Measurements from ENCODE around the gene INIP. TPM values are rescaled to one million over a fixed set of nuclear protein-coding genes. Genes with fewer than 3 reads are reported as not detected.
"Not testable (repeated sequence)": the region's sequence is repeated elsewhere in the genome, so short reads cannot be mapped to it uniquely, and the experiment has no call there.

Gene INIP
- total RNA-seq, 1 experiment from 2014 or later = 46.3 TPM

DNA sequence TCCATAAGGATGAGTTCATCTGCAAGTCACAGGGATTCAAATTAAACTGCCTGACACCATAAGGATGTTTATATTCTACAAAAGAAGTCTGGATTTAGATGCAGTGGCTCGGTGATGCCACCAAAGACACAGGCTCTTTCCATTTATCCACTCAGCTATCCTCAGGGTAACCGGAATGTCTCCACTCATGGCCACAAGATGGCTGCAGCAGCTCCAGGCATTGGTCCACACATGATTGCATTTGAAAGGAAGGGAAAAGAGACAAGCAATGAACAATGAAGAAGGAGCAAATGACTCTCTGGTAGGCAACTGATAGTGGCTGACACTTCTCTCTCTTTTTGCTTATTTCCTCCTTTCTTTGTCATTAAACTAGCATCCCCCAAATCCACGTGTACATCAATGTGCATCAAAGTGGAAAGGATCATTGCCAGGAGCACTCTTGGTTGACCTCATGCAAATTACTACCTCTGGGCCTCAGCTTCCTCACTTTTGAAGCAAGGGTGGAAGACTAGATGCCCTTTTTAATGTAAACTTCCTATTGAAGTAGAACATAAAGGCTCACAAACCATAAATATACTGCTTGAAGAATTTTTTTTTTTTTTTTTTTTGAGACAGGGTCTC lies 25.4 kb upstream of the INIP start:
- DNase-seq (ENCODE audit: low spot score) = no peak

DNA sequence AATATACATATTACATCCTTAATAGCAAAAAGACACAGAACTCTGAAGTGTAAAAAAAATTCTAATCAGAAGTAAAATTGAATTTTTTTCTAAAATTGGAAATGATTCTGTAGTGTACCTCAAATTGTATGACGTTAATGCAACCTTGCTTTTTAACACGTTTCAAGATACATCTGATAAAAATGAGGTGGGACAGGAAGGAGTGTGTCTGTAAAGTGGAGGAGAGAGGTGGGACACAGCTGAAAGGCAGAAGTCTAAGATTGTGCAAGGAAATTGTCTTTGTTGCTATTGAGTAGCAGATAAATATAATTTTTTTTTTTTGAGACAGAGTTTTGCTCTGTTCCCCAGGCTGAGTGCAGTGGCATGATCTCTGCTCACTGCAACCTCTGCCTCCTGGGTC lies 17.0 kb upstream of the INIP start:
- DNase-seq (ENCODE audit: low spot score) = no peak

DNA sequence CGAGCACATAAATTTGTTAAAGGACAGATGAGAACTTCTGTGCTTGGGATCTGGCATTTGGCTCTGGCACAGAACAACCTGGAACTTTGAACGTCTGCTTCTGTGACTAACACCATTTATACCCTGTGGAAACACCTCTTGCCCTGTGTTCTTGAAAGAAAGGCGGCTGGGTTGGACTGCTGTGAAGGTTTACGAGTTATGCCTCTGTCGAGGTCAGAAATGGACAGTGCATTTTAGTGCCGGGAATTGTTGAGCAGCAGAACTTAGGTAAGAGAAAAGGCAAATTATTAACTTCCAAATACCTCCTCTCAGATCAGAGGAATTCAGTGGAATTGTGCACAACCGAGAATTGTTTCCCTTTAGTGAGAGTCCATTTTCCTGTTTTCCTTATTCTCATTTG lies 14.1 kb upstream of the INIP start:
- DNase-seq (ENCODE audit: low spot score) = no peak

DNA sequence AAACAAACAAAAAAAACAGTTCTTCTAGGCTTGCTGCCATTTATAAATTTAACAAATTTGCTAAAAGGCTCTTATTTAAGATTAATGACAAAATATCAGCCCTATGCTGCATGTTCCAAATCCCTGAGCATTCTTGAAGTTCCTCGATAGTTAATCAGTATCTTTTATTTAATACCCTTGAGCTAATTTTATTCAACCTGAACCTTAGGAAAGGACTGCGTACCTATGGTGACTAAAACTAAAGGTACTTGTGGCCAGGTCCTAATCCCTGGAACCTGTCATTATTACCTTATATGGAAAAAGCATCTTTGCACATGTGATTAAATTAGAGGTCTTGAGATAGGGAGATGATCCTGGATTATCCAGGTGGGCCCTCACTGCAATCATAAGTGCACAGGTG lies 10.5 kb upstream of the INIP start:
- no peak for DNase-seq (ENCODE audit: low spot score)

DNA sequence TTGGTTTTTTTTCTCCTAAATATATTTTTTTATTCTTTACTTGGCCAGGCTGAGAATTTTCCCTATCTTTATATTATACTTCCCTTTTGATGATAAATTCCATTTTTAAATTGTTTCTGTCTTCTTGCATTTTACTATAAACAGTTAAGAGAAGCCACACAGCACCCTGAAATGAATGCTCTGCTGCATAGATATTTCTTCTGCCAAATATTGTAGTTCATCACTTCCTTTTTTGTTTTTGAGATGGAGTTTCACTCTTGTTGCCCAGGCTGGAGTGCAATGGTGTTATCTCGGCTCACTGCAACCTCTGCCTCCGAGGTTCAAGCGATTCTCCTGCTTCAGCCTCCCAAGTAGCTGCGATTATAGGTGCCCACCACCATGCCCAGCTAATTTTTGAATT lies 8.5 kb upstream of the INIP start:
- DNase-seq (ENCODE audit: low spot score) = no peak

DNA sequence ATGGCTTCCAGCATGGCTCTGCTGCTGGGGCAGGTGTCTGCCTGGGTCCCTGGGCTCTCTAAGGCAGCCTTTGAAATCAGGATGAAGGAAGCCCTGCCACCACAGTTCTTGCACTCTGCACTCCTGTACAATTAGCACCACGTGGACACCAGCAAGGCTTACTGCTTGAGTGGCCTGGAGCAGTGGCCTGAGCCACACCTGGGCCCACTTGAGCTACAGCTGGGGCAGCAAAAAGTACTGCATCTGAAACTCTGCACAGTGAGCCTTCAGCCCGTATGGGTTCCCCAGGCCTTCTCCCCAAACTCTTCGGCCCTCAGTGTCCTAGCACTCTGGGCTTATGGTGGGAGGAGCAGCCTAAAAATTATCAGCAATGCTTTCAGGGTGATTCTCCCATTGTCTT lies 8.0 kb upstream of the INIP start:
- no peak for DNase-seq (ENCODE audit: low spot score)

DNA sequence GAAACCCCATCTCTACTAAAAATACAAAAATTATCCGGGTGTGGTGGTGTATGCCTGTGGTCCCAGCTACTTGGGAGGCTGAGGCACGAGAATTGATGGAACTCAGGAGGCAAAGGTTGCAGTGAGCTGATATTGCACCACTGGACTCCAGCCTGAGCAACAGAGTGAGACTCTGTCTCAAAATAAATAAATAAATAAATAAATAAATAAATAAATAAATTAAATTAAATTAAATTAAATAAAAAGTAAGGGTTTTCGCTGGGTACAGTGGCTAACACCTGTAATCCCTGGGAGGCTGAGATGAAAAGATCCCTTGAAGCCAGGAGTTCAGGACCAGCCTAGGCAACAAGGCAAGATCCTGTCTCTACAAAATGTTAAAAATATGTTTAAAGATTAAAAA lies 4.8 kb upstream of the INIP start:
- DNase-seq (ENCODE audit: low spot score) = not testable (repeated sequence)

DNA sequence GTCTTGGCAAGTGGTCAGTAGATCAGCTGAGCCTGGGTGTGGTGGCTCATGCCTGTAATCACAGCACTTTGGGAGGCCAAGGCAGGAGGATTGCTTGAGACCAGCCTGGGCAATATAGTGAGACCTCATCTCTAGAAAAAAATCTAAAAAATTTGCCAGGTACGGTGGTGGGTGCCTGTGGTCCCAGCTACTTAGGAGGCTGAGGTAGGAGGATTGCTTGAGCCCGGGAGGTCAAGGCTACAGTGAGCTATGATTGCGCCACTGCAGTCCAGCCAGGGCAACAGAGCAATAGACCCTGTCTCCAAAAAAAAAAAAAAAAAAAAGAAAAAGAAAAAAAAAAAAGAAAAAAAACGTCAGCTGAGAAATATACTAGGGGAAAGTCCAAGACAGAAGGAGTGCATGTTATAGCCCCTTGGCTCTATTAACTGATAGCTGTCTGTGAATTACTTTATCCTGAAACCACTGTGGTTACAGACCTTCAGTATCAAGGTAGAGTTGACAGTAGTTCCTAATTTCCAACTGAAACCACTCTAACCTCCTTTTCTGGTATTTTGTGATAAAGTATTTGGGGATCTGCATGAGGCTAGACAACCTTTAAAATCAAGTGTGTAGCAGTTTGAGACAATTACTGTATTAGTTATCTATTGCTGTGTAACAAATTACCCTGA lies 2.3 kb upstream of the INIP start:
- no peak for DNase-seq (ENCODE audit: low spot score)

DNA sequence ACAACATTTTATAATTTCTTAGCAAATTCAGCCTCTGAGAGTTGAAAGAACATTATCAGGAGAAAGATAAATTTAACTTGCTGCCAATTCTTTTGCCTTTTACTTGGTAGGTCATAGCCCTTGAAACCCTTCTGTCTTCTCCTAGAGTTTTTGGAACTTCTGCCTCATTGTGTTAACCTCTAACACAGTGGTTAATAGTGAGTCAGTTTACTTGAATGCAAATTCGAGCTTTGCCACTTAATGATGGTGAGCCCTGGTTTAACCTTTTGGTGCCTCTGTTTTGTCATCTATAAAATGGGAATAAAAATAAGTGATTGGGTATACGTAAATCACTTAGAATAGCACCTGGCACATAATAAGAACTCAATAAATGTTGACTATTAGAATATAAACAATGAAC lies 1.8 kb upstream of the INIP start:
- no peak for DNase-seq (ENCODE audit: low spot score)

DNA sequence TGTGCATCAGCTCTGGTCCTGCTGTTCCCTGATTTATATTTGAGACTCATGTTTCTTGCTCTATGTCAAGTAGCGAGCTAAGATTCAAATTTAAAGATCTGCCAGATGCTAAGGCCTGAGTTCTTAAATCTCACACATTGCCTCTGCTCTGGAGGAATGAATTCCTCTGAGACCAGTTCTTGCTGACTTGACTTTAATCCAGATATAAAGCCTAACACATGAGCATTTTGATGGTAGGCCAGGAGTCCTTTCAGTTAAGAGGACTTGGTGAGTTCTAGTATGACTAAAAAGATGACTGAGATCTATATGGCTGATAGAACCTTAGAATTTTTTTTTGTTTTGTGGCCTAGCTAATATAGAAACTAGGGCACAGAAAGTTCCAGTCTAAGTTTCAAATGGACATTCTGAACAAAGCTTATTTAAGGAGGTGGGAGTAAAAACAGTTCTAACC lies 1.3 kb upstream of the INIP start:
- no peak for DNase-seq (ENCODE audit: low spot score)

DNA sequence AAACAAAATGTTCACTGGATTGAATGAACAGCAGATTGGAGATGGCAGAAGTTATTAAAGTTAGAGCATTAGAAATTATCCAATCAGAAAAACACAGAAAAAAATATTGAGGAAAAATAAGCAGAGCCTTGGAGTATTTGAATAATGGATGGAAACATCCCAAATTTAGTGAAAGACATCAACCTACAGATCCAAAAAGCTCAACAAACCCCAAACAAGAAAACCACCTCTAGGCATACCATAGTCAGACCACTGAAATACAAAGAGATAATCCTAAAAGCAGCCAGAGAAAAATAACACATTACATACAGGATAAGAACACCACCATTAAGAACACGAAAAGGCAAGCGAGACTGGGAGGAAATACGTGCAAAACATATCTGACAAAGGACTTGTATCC lies 5.2 kb downstream of the INIP start:
- no peak for DNase-seq (ENCODE audit: low spot score)

DNA sequence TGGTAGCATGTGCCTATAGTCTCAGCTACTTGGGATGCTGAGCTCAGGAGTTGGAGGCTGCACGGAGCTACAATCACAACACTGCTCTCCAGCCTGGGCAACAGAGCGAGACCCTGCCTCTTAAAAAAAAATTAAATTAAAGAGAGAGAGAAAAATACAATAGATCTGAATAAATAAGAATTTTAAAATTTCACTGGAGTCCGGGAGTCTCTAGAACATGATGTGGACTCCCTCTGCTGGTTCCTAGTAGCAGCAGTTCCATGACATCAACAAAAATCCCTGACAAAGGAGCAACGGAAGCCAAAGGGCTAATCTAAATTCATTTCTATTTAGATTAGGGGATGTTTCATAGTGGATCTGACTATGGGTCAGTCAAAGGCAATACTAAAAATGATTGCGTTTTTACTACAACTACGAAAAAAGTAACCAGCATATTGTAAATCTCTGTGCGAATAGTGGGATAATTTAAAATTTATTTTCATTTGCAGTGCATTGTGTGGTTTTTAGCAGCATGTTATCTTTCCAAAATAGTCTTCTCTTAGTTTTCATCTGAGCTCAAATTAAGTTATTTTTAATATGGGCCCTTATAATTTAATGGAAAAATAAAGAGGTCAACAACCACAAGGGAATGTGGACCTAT lies 6.7 kb downstream of the INIP start:
- DNase-seq (ENCODE audit: low spot score) = no peak

DNA sequence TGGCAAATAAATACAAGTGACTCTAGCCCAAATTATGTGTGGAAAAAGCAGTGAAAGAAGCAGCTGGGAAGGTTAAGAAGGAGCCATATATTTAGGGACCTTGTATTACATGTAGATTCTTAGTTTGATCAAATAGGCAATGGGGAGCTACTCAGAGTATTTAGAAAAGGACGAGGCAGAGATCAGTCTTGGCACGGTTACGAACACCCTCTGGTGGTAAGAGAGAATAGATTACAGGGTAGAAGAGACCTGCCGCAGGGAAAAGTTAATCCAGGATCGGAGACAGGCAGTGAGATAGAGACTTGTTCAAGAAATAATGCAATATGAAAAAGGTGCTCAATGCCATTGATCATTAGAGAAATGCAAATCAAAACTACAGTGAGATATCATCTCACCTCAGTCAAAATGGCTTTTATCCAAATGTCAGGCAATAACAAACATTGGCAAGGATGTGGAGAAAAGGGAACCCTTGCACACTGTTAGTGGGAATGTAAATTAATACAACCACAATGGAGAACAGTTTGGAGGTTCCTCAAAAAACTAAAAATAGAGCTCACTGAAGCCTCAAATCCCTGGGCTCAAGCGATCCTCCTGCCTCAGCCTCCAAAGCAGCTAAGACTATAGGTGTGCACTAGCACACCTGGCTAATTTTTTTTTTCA lies 12.0 kb downstream of the INIP start:
- no peak for DNase-seq (ENCODE audit: low spot score)

DNA sequence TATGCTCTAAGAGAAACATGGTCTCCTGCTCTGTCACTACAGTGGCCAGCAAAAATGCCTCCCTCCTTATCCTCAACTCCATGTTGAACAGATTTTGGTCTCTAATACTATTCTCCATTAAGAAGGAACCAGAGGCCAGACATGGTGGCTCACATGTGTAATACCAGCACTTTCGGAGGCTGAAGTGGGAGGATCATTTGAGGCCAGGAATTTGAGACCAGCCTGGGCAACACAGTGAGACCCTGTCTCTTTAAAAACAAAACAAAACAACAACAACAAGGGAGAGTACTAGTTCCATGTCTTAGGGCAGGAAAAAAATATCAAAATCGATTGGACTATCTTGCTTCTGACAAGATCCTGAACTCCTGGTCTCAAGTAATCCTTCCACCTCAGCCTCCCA lies 14.6 kb downstream of the INIP start:
- no peak for DNase-seq (ENCODE audit: low spot score)

DNA sequence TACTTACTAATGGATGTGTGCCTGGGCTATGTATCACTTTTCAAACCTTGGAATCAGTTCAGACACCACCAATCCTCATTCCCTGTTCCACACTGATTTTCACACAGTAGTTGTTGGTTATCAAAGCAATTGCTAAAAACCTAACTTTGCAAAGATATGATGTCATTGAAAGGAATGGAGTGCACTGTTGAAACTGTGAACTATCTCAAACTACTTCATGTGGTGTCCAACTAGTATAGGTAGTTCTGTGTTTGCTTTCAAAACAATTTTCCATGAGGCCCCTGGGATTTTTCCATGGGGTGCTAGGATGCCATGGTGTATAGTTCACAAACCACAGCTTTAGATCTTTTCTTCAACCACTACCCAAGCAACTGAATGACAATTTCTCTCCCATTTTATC lies 17.8 kb downstream of the INIP start:
- no peak for DNase-seq (ENCODE audit: low spot score)

DNA sequence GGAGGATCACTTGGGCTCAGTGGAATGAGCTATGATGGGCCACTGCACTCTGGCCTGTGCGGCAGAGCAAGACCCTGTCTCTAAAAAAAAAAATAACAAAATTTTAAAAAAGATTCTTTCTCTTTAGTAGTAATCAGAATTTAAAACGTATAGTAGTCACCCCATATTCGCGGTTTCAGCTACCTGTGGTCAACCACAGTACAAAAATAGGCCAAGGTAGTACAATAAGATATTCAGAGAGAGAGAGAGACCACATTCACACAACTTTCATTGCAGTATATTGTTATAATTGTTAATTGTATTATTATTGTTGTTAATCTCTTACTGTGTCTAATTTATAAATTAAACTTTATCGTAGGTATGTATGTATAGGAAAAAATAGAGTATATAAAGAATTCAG lies 18.7 kb downstream of the INIP start:
- no peak for DNase-seq (ENCODE audit: low spot score)

DNA sequence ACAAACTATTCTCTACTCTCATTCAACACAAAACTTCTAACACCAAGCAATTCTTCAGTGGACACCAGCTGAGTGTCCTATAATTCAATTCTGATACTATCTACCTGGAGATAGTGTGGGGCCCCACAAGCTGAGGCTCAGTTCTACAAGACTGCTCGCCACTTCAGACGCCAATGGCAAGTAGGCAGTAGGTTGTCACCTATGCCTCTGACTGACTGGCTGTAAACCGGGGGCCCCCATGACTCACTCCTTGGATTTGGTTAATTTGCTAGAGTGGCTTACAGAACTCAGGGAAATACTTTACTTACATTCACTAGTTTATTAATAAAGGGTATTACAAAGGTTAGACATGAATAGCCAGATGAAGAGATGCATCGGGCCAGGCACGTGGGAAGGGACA lies 21.5 kb downstream of the INIP start:
- no peak for DNase-seq (ENCODE audit: low spot score)

DNA sequence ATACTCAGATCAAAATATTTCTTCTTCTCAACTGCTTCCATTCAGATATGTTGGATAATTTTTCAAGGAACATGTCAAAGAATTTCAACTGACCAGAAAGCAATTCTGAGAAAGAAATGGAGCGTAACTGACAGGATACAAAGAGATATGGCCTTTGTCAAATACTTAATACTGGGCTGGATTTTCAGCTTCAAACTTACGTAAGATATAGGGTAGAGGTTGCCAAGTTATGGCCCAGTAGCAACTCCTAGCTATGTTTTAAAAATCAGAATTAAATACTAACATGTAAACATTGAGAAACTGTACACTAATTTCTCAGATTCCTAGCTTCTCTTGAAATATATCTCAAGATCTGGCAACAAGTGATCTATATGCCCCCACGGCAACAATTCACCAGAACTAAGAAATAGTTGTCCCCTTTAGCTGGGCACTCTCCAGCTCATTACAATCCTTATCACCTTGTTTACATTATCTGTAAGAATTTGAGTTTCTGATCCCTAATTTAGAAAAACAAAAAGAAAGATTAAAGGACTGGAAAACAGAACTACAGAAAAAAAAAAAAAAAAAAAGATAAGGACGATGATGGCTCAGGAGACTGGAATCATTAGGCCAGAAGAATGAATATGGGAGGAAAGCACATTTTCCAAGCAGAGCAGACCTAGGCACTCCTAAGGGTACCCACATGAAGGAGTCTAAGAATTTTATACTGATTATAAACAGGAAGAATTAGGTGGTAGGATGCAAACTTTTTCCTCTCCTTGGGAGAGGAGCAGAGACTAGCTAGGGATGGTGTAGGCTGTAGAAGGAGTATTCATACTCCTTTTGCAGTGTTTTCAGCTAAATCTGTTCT lies 23.0 kb downstream of the INIP start:
- DNase-seq (ENCODE audit: low spot score) = no peak

DNA sequence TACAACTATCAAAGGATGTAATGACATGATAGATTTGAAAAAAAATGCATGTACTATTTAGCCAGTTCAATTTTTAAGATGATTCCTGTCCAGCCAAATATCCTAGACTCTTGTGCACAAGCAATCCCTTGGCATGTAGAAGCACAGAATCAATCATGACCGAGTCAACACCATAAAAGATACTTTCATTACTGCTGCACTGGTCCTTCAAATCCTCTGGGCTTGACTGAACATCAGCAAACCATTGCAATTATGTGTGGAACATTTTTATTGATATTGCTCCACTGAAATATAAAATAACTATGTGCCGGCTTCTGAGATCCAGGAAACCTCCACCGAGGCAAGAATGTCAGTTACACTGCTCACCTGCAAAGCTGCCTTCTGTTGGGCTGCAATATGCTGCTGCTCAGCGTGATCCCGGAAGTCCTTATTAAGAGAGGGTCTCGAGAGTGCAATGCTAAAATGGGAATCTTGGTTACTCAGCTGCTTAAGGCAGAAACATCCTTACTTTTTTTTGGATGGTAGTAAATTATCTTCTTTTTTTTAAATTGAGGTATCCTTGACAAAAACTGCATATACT lies 28.7 kb downstream of the INIP start:
- DNase-seq (ENCODE audit: low spot score) = no peak

DNA sequence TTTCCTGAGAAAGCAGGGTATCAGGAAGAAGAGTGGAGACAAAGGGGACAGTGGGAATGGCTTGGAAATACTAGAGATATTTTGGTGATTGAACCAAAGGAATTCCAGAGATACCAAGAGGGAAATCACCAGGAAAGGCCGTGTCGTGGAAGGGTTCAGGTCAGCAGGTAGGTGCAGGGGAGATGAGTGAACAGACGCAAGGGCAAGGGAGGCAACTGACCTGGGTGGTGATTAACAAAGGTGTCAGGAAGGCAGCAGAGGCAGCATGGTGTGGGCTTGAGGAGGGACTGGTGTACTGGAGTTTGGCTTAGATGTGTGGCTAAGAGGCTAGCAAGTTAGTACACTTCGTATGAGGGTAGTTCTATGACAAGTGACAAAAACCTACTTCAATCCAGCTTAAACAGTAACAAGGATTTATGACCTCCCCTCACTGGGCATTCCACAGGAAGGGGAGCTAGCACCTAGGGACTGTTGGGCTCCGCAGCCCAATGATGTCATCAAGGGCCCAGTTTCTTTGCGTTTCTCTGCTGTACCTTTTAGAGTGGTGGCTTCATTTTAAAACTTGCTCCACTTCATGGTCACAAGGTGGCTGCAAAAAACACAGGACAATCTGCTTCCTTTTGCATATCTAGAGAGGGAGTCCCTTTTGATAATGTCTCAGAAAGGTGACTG lies 37.0 kb downstream of the INIP start:
- DNase-seq (ENCODE audit: low spot score) = no peak

DNA sequence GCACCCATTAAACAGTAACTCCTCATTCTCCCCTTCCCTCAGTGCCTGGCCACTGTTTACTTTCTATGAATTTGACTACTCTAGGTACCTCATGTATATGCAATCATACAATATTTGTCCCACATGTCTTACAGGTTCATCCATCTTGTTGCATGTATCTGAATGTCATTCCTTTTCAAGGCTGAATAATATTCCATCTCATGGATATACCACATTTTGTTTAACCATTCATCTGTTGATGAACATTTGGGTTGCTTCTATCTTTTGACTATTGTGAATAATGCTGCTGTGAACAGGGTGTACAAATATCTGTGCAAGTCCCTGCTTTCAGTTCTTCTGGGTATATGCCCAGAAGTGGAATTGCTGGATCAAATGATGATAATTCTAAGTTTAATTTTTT lies 40.9 kb downstream of the INIP start:
- DNase-seq (ENCODE audit: low spot score) = no peak

Measured in A172 (cell line).